ENCODE data around the gene SRCAP.
"Not testable (repeated sequence)": the region's sequence is repeated elsewhere in the genome, so short reads cannot be mapped to it uniquely, and the experiment has no call there.

The SRCAP gene

GRCh38 chr16:30664616-30665109, 34.3 kb upstream of the SRCAP start:
- DNase-seq, result no peak

- DNase-seq, result no peak
Observed at GRCh38 chr16:30665155-30665829, 33.7 kb upstream of the SRCAP start.

- DNase-seq, result no peak
Observed at GRCh38 chr16:30665830-30666190, 33.2 kb upstream of the SRCAP start.

GRCh38 chr16:30666681-30667080, 32.3 kb upstream of the SRCAP start:
- DNase-seq, result no peak

- DNase-seq, result no peak
Observed at GRCh38 chr16:30667361-30667905, 31.5 kb upstream of the SRCAP start.

- DNase-seq, result no peak
Observed at GRCh38 chr16:30668393-30668792, 30.6 kb upstream of the SRCAP start.

GRCh38 chr16:30669026-30669902, 29.7 kb upstream of the SRCAP start:
- DNase-seq, result no peak

GRCh38 chr16:30669903-30670824, 28.8 kb upstream of the SRCAP start:
- DNase-seq, result no peak

- DNase-seq, result no peak
Observed at GRCh38 chr16:30675143-30675542, 23.8 kb upstream of the SRCAP start.

- DNase-seq, result no peak
Observed at GRCh38 chr16:30677931-30678585, 20.9 kb upstream of the SRCAP start.

GRCh38 chr16:30678586-30678970, 20.4 kb upstream of the SRCAP start:
- no peak for DNase-seq

GRCh38 chr16:30680326-30680725, 18.6 kb upstream of the SRCAP start:
- DNase-seq, result no peak

- no peak for DNase-seq
Observed at GRCh38 chr16:30688701-30689100, 10.3 kb upstream of the SRCAP start.

GRCh38 chr16:30691907-30692306, 7.1 kb upstream of the SRCAP start:
- no peak for DNase-seq

GRCh38 chr16:30692396-30693064, 6.4 kb upstream of the SRCAP start:
- no peak for DNase-seq

- DNase-seq, result no peak
Observed at GRCh38 chr16:30694926-30695693, 3.9 kb upstream of the SRCAP start.

- not testable (repeated sequence) for DNase-seq
Observed at GRCh38 chr16:30696646-30697045, 2.3 kb upstream of the SRCAP start.

GRCh38 chr16:30697264-30698138, 1.5 kb upstream of the SRCAP start:
- DNase-seq, result no peak

- peak; percentile 98 for DNase-seq
Observed at GRCh38 chr16:30698139-30698815, 694 bp upstream of the SRCAP start.
